HUES64 (cell line): Measurements from ENCODE around the gene POM121L2.

Experiments used
- H3K27ac ChIP-seq: 2 replicates; pipeline ENCODE4 v1.7.0; 2013; ENCODE audit warnings: low read depth, low read length, inconsistent platforms
- H3K27me3 ChIP-seq: 2 replicates; pipeline ENCODE4 v1.6.1; 2013; ENCODE audit warnings: mild to moderate bottlenecking, low read length; ENCODE audit not compliant: insufficient read depth
- H3K36me3 ChIP-seq: 2 replicates; pipeline ENCODE4 v1.6.1; 2013; ENCODE audit warnings: mild to moderate bottlenecking, low read length; ENCODE audit not compliant: insufficient read depth
- H3K4me1 ChIP-seq: 2 replicates; pipeline ENCODE4 v1.6.1; 2013; ENCODE audit warnings: mild to moderate bottlenecking, low read length, moderate library complexity; ENCODE audit not compliant: insufficient read depth
- H3K4me3 ChIP-seq: 2 replicates; pipeline ENCODE4 v1.5.1; 2013; ENCODE audit warnings: mild to moderate bottlenecking, low read length, moderate library complexity
- H3K9ac ChIP-seq: 2 replicates; pipeline ENCODE4 v1.6.1; 2013; ENCODE audit warnings: mild to moderate bottlenecking, low read depth, low read length
- H3K9me3 ChIP-seq: 2 replicates; pipeline ENCODE4 v1.6.1; 2013; ENCODE audit warnings: low read depth, low read length; ENCODE audit not compliant: insufficient read depth
- WGBS: fragments of 150-250, 120-280 bp; methylation state at CpG from one replicate; pipeline ENCODE4 v1.1.7; 2013; ENCODE audit warnings: missing lambda C conversion rate; 5-methylcytosine and 5-hydroxymethylcytosine counted together

POM121L2 gene

DNA sequence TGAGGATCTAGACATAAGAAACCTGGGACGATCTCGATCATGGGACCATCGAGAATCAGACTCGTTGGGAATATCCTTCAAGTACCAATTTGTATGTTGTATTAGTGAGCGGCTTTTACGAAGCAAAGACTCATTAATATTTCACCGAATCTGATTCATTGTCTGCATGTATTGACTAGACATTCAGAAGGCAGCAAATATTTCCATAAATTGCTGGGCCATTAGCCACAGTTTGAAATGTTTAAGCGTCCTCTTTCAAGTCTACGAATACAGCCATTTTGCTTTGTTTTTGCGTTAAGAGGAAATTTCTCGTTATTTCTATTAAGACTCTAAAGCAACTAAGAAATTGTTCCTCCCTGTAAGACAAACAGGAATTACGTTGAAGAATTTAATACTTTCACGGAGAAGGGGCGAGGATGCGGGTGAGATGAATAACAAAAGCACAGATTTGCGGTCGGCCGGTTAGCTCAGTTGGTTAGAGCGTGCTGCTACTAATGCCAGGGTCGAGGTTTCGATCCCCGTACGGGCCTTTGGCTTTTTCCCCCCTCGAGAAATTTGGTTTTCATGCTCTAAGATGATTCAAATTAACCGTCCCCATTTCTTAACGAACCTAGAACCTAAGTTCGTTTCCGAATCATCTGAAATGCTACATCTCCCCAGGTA, 18.5 kb downstream of the POM121L2 start:
- H3K27me3 ChIP-seq, result peaks cover 86% of the 10 kb centered on the region
- peak overlapping the region; percentile 71 for H3K4me3 ChIP-seq
- no peak overlapping the region for H3K27ac ChIP-seq
- H3K36me3 ChIP-seq, result no peaks in the 10 kb centered on the region
- no peaks in the 10 kb centered on the region for H3K9me3 ChIP-seq
- H3K9ac ChIP-seq, result no peak overlapping the region
- 21% methylated on average over 27 of the region's 28 CpGs for WGBS
- peaks cover 25% of the 10 kb centered on the region for H3K4me1 ChIP-seq

DNA sequence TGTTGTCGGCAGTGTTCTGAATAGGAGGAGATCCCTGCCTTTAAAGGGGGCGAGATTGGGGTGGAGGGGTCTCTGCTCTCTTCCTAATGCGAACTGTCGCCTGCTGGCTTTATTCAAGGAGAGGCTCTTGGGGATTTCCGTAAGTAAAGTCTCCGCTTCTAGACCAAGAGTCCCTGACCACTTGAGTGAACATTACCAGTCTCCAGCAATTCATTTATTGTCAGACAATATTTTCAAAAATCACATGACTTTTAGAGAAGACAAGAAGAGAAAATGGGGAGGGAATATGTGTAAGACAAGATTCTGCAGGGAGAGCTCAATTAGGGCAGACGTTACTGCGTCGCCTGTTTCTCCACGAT, 21.2 kb downstream of the POM121L2 start:
- Histone ChIP-seq H3K9ac (no peak overlapping the region), H3K27me3 (peaks cover 95% of the 10 kb centered on the region), H3K27ac (no peak overlapping the region), H3K4me3 (peak overlapping the region; percentile 63), H3K9me3 (no peaks in the 10 kb centered on the region), H3K4me1 (peaks cover 15% of the 10 kb centered on the region; the same call in 1 of the 2 replicates), H3K36me3 (no peaks in the 10 kb centered on the region)
- 4% methylated on average over 10 of the region's 10 CpGs for WGBS

DNA sequence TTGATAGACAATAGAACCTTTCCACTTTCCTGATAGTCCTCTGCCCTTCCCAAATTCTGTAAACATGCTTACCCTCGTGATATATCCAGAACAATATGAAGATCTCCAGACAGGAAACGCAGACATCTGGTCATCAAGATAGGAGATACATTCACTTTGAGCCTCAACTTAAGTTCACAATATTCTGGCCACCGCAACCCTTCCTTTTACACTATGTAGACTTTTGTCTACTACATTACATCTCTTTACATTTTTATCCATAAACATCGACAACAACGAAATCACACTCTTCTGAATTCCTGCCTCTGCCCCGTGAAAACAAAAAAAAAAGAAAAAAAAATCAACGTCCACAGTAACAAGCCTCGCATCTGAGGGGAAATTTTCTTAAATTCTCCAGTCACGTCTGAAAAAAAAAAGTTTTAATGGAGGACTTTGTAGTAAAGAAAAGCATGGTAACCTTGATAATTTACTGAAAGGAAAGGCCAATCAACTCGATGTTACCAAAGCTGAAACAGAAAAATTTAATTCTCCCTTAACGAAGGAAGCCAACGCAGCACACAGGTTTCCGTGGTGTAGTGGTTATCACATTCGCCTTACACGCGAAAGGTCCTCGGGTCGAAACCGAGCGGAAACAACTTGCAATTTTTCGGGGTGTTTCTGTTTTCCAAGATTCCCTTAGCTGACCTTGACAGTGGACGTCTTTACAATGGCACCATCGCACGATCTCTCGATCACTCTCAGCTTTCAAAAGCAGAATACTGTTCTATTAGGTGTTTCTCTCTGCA, 21.8 kb downstream of the POM121L2 start:
- Histone ChIP-seq H3K36me3 (no peaks in the 10 kb centered on the region), H3K27me3 (peaks cover 95% of the 10 kb centered on the region), H3K9ac (no peak overlapping the region), H3K9me3 (no peaks in the 10 kb centered on the region), H3K4me3 (peak overlapping the region; percentile 63), H3K27ac (no peak overlapping the region), H3K4me1 (peaks cover 15% of the 10 kb centered on the region; the same call in 1 of the 2 replicates)
- WGBS, result 5% methylated on average over 24 of the region's 25 CpGs

DNA sequence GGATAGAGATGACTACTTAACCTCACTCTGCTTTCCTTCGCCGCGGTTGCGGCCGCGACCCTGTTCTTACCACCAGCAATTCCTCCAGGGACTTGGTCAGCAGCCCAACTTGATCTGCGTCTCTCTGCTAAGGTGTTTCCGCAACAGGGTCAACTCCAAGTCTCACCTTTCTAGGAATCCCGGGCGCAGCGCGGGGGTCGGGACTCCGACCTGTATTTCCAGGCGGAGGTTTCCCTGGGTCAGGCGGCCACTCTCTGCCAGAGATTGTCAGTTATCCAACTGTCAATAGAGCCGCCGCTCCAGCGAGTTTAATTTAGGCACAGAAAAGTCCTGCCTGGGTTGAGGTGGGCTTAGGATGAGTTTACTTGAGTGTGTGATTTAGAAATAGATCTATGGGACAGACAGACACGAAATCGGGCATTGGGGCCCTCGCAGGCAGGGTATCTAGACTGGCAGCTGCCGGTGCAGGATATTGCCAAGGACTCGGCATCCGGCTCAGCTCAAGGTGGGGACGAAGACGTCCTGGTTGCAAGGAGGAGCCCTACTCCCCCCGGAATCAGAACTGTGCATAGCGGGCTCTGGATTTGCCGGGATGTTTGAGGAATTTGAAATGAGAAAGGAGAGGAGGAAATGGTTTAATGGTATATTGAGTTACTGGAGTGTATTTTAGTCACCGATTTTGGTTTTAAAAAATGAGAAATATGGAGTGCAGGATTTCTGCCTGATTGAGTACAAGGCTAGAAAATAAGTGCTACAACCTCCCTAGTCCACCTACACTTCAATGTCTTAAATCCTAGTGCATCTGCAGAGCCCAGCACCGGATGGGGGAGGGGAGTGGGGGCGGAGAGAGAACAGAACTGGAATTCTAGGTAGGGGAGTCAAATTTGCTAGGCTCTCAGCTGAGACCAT, 23.7 kb downstream of the POM121L2 start:
- Histone ChIP-seq H3K9me3 (no peaks in the 10 kb centered on the region), H3K4me1 (peaks cover 13% of the 10 kb centered on the region; the same call in 1 of the 2 replicates), H3K36me3 (no peaks in the 10 kb centered on the region), H3K4me3 (peak overlapping the region; percentile 58), H3K9ac (no peak overlapping the region), H3K27ac (no peak overlapping the region), H3K27me3 (peaks cover 100% of the 10 kb centered on the region)
- under 1% methylated on average over 33 of the region's 33 CpGs for WGBS

DNA sequence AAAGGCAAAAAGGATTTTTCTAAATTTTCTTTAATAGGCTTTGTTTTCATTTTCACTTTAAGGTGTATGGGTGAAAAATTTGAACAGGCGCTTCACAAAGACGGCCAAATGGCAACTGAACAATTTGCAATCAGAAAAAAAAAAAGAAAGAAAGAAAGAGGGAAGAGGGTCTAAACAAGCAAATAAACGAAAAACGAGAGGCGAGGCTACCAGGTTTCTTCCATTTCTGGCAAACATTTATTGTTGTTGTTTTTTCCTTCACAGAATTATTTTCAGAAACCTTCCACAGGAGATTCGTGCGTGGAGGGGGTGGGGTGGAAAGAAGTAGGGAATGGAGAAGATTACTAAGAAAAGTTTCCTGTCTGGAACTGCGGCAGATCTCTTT, 24.3 kb downstream of the POM121L2 start:
- Histone ChIP-seq H3K27me3 (peaks cover 100% of the 10 kb centered on the region), H3K4me3 (peak overlapping the region; percentile 58), H3K27ac (no peak overlapping the region), H3K36me3 (no peaks in the 10 kb centered on the region), H3K4me1 (peaks cover 10% of the 10 kb centered on the region; the same call in 1 of the 2 replicates), H3K9me3 (no peaks in the 10 kb centered on the region), H3K9ac (no peak overlapping the region)
- 15% methylated on average over 6 of the region's 8 CpGs for WGBS

DNA sequence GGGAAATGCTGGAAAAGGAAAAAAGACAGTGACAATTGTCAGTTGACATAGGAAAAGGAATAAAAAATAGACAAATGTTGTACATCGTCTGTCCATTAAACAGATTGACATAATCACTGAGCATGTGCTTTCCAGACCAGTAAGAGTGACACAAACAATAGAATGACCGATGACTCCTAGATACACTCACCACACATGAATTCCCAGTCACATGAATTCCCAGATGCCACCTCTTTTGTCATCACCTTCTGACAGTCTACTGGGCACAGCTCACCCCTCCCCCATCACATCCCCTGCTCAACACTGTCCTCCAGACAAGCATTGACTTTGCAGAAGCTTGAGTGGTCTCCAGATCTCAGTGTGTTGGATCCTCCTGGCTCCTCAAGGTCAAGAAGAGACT, 25.9 kb downstream of the POM121L2 start:
- no peak overlapping the region for H3K9ac ChIP-seq
- peaks cover 10% of the 10 kb centered on the region; the same call in 1 of the 2 replicates for H3K4me1 ChIP-seq
- H3K27ac ChIP-seq, result no peak overlapping the region
- no peaks in the 10 kb centered on the region for H3K9me3 ChIP-seq
- H3K36me3 ChIP-seq, result no peaks in the 10 kb centered on the region
- WGBS, result 91% methylated on average over 2 of the region's 2 CpGs
- no peak overlapping the region for H3K4me3 ChIP-seq
- peaks cover 99% of the 10 kb centered on the region for H3K27me3 ChIP-seq

DNA sequence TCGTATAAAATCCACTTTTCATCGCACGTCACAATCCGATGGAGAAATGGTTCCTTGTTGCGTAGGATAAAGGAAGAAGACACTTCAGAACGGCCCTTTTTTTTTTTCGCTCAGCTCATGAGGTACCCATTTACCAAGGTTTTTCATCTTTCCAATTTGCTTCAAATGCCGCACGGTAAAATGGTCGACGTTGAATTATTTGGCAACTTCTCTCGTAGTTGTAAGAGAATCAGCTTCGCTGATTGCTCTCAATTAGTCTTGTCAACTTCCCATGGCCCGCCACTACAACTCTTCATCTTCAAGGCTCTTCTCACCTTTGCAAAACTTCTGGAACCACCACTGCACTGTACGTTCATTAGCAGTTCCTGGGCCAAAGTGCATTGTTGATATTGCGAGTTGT, 28.8 kb downstream of the POM121L2 start:
- Histone ChIP-seq H3K4me3 (peak overlapping the region; percentile 48), H3K9me3 (no peaks in the 10 kb centered on the region), H3K4me1 (no peaks in the 10 kb centered on the region), H3K36me3 (no peaks in the 10 kb centered on the region), H3K27me3 (peaks cover 89% of the 10 kb centered on the region), H3K27ac (no peak overlapping the region), H3K9ac (no peak overlapping the region)
- WGBS, result 73% methylated on average over 16 of the region's 16 CpGs

DNA sequence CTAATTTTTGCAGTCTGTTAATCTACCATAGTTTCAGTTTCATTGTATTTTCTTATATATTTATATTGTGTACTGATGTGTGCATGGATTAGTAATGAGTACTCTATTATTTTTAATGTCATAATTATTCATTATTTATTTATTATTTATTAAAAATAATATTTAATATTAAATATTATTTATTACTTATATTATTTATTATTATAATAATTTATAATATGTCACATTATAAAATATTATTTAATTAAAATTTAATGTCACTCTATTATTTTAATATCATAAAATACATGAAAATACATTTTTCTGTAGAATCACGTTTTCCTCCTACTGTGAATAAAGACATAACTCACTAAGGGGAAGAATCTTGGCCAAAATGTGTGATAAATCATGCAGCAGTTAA, 30.5 kb downstream of the POM121L2 start:
- WGBS, result no CpG with 5 or more reads among the region's 1 CpG
- H3K9me3 ChIP-seq, result no peaks in the 10 kb centered on the region
- peaks cover 80% of the 10 kb centered on the region for H3K27me3 ChIP-seq
- no peak overlapping the region for H3K27ac ChIP-seq
- no peak overlapping the region for H3K9ac ChIP-seq
- no peaks in the 10 kb centered on the region for H3K36me3 ChIP-seq
- H3K4me3 ChIP-seq, result peak overlapping the region; percentile 85
- H3K4me1 ChIP-seq, result no peaks in the 10 kb centered on the region

DNA sequence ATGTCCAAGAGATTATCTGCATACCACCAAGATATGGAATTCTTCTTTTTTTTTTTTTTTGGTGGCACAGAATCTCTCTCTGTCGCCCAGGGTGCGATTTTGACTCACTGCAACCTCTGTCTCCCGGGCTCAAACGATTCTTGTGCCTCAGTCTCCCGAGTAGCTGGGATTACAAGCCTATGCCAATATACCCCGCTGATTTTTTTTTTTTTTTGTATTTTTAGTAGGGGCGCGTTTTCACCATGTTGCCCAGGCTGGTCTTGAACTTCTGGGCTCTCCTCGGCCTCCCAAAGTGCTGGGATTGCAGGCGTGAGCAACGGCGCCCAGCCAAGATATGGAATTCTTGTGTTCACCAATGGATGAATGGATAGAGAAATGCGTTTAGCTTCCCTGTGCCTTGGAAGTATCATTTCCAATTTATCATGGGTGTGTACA, 31.0 kb downstream of the POM121L2 start:
- Histone ChIP-seq H3K27ac (no peak overlapping the region), H3K4me3 (peak overlapping the region; percentile 85), H3K9ac (no peak overlapping the region), H3K4me1 (no peaks in the 10 kb centered on the region), H3K9me3 (no peaks in the 10 kb centered on the region), H3K27me3 (peaks cover 78% of the 10 kb centered on the region), H3K36me3 (no peaks in the 10 kb centered on the region)
- WGBS, result 5% methylated on average over 13 of the region's 13 CpGs

DNA sequence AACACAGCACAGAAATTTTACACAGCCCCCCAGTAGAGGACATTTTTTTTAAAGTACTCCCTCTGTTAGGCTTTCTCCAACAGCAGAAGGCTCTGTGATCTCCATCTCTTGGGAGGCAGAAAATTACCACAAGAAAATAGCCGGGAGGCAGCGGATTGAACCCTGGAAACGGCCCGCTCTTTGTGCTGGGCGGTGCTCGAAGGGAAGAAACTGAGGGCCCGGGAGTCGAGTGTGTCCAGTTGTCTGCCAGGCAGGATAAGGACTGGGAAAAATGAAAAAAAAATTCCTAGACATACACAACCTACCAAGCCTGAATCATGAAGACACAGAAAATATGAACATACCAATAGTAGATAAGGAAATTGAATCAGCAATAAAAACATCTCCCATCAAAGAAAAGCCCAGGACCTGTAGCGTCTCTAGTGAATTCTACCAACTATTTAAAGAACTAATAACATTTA, 31.5 kb downstream of the POM121L2 start:
- H3K27me3 ChIP-seq, result peaks cover 78% of the 10 kb centered on the region

More for the DNA sequence above, 31.5 kb downstream of the POM121L2 start:
- Histone ChIP-seq H3K4me3 (peak overlapping the region; percentile 85), H3K27ac (no peak overlapping the region), H3K9me3 (no peaks in the 10 kb centered on the region), H3K36me3 (no peaks in the 10 kb centered on the region), H3K4me1 (no peaks in the 10 kb centered on the region), H3K9ac (no peak overlapping the region)
- WGBS, result 0% methylated on average over 8 of the region's 9 CpGs
